Esophagus muscularis mucosa (tissue), 4 donors: ENCODE results near the gene ALDOA. TPM values are rescaled to one million over a fixed set of nuclear protein-coding genes. Genes with fewer than 3 reads are reported as not detected.

ENCODE experiments used
- DNase-seq: peaks from one replicate; pipeline ENCODE4 v3.0.0-alpha.2; 2017; ENCODE audit errors: extremely low spot score
- H3K27ac ChIP-seq, 4 donors: fragments of 200-600 bp; sonication (generic); replicated peaks in 1 of 4; 1 replicate in 3 of 4; 2 replicates in 1 of 4; pipeline ENCODE4 v1.5.1; 2016 to 2019; ENCODE audit warnings: mild to moderate bottlenecking in 1 of 4
- H3K27me3 ChIP-seq, 4 donors: fragments of 200-600 bp; sonication (generic); one replicate each; pipeline versions ENCODE4 v1.5.1 to v1.6.0; 2016 to 2019
- H3K36me3 ChIP-seq, 4 donors: fragments of 200-600 bp; sonication (generic); one replicate each; pipeline ENCODE4 v1.5.1; 2016 to 2019
- H3K4me1 ChIP-seq, 4 donors: fragments of 200-600 bp; sonication (generic); one replicate each; pipeline ENCODE4 v1.5.1; 2016 to 2019
- H3K4me3 ChIP-seq, 4 donors: fragments of 200-600 bp; sonication (generic); 1 replicate in 2 of 4; 2 replicates in 2 of 4; pipeline ENCODE4 v1.5.1; 2016 to 2019; ENCODE audit warnings: mild to moderate bottlenecking in 4 of 4, moderate library complexity in 1 of 4
- H3K9me3 ChIP-seq, 4 donors: fragments of 200-600 bp; sonication (generic); 1 replicate in 3 of 4; 2 replicates in 1 of 4; pipeline ENCODE4 v1.5.1; 2016 to 2019
- CTCF ChIP-seq, 3 experiments: fragments of 200-600 bp in 2 of 3; fragments of 450-650 bp in 1 of 3; sonication (generic) in 2 of 3; IDR thresholded peaks; one replicate each; pipeline ENCODE4 v1.5.1; 2017 to 2019; ENCODE audit warnings: antibody characterized with exemption in 3 of 3, mild to moderate bottlenecking in 2 of 3, moderate library complexity in 1 of 3
- EP300 ChIP-seq: sonication (generic); formaldehyde crosslinking; IDR thresholded peaks from one replicate; pipeline ENCODE4 v1.6.1; 2017; ENCODE audit warnings: antibody characterized with exemption
- POLR2A ChIP-seq: fragments of 450-650 bp; IDR thresholded peaks from one replicate; pipeline ENCODE4 v1.6.1; 2017; ENCODE audit warnings: antibody characterized with exemption, moderate library complexity, mild to moderate bottlenecking, low read depth
- POLR2AphosphoS5 ChIP-seq, 2 donors: sonication (generic); formaldehyde crosslinking; IDR thresholded peaks; one replicate each; pipeline ENCODE4 v1.6.1; 2017; ENCODE audit warnings: antibody characterized with exemption in 2 of 2
- WGBS: methylation state at CpG from one replicate; pipeline ENCODE4 v1.1.5; 2018; 5-methylcytosine and 5-hydroxymethylcytosine counted together
- intact Hi-C: fragments of 100-400 bp; cut with DNase I; formaldehyde crosslinking; loops from one replicate; pipeline ENCODE4 v1.15.1; 2023
- total RNA-seq, 4 donors: library from RNA; depleted of rRNA; stranded (reverse); fragments of >200 nt; gene quantifications; one replicate each; pipeline versions ENCODE4 v1.1.0 to v1.2.1, GENCODE V29; 2016

ALDOA gene
- total RNA-seq, 4 donors from 2014 or later: 1,300 to 1,765 (median 1,454) TPM

DNA sequence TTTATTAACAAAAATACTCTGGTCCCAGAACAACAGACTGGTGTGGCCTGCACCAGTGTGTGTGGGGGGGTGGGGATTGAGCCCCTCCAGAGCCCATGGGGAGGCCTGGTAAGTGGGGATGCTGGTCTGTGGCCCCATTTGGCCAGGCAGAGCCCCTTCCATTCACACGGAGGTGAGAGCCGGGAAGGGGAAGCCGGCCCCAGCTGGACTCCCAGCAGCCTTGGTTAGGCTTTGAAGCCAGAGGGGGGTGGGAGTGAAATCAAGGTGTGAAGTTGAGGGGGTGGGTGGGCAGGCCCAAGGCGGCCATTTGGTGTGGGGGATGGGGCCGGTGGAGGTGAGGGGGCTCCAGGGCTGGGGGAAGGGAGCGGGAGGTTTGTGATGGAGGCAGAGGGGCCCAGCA lies 20.3 kb downstream of the ALDOA start:
- TF ChIP-seq EP300: no peak

GRCh38 chr16:30086291-30087140 lies 21.0 kb downstream of the ALDOA start:
- H3K4me1 ChIP-seq: peaks cover 8 to 24% (median 17%) of the 10 kb centered on the region in 4 donors
- H3K27me3 ChIP-seq: no peaks in the 10 kb centered on the region
- 73% methylated on average over 17 of the region's 27 CpGs for WGBS
- H3K36me3 ChIP-seq: peaks cover 26 to 46% (median 42%) of the 10 kb centered on the region in 4 donors
- H3K9me3 ChIP-seq: no peaks in the 10 kb centered on the region
- no peak overlapping the region for H3K4me3 ChIP-seq
- DNase-seq: no peak
- intact Hi-C loops: no loop called here
- no peak for TF ChIP-seq POLR2AphosphoS5 (IDR thresholded peaks at IDR 0.05)
- TF ChIP-seq POLR2A: no peak
- TF ChIP-seq EP300: no peak
- TF ChIP-seq CTCF (IDR thresholded peaks at IDR 0.05): no peak
- peak overlapping the region in 1 of 4 donors; percentile 47 for H3K27ac ChIP-seq

More for the DNA sequence above, 20.3 kb downstream of the ALDOA start:
- no peaks in the 10 kb centered on the region for H3K9me3 ChIP-seq
- intact Hi-C loops: no loop called here
- WGBS: 91% methylated on average over 4 of the region's 6 CpGs
- no peak overlapping the region for H3K4me3 ChIP-seq
- peaks cover 33 to 53% (median 49%) of the 10 kb centered on the region in 4 donors for H3K36me3 ChIP-seq
- H3K27me3 ChIP-seq: no peaks in the 10 kb centered on the region
- no peak for DNase-seq
- H3K4me1 ChIP-seq: peaks cover under 1 to 17% (median 10%) of the 10 kb centered on the region in 4 donors
- peak overlapping the region; percentile 16 to 62 (median 52) for H3K27ac ChIP-seq

- Histone ChIP-seq H3K36me3 (peaks cover 18 to 38% (median 34%) of the 10 kb centered on the region in 4 donors), H3K9me3 (no peaks in the 10 kb centered on the region), H3K27ac (no peak overlapping the region), H3K4me1 (peaks cover 12 to 32% (median 24%) of the 10 kb centered on the region in 4 donors), H3K27me3 (no peaks in the 10 kb centered on the region), H3K4me3 (no peak overlapping the region)
- TF ChIP-seq POLR2A: no peak
- no peak for TF ChIP-seq POLR2AphosphoS5 (IDR thresholded peaks at IDR 0.05)
- TF ChIP-seq CTCF (IDR thresholded peaks at IDR 0.05): no peak
- TF ChIP-seq EP300: no peak
- DNase-seq: no peak
- intact Hi-C loops: no loop called here
- WGBS: 86% methylated on average over 11 of the region's 11 CpGs
These were observed 21.8 kb downstream of the ALDOA start for GRCh38 chr16:30087181-30087898.

DNA sequence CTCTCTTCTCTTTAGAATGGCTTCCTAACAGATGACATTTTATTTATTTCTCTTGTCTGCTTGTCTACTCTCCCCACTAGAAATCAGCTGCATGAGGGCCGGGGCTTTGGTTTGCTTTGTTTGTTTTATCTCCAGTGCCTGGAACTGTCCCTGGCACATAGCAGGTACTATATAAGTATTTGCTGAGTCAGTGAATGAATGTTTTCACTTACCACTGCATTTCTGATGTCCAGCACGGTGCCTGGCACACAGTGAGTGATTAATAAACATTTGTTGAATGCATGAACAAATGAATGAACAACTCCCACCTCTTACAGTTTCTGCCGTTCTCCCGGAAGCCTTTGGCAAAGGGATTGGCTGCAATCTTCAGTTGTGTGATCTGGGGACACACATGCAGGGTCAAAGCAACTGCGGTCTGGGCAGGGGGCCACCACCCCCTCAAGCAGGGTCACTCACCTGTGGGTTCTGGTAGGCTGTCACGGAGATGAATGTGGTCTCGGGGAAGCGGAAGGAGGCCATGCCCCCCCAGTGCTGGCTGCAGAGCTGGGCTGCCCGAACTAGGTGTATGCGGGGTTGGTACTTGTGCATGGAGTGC lies 22.8 kb downstream of the ALDOA start:
- H3K27me3 ChIP-seq: no peaks in the 10 kb centered on the region
- WGBS: 72% methylated on average over 8 of the region's 10 CpGs
- H3K4me3 ChIP-seq: no peak overlapping the region
- no peaks in the 10 kb centered on the region for H3K9me3 ChIP-seq
- DNase-seq: no peak
- no peak overlapping the region for H3K27ac ChIP-seq
- TF ChIP-seq POLR2A (no peak), CTCF (IDR thresholded peaks at IDR 0.05) (no peak), EP300 (no peak), POLR2AphosphoS5 (IDR thresholded peaks at IDR 0.05) (no peak)
- H3K4me1 ChIP-seq: peaks cover 22 to 42% (median 34%) of the 10 kb centered on the region in 4 donors
- peaks cover 8 to 31% (median 27%) of the 10 kb centered on the region in 4 donors for H3K36me3 ChIP-seq
- intact Hi-C loops: no loop called here
